ENCODE data around the gene ALPK1.

GRCh38 chr4:112426416-112426815, 129.2 kb downstream of the ALPK1 start:
- TF ChIP-seq TAF1 (IDR thresholded peaks at IDR 0.05; ENCODE audit: low read depth) (no peak), CEBPB (IDR thresholded peaks at IDR 0.05) (no peak), NFIC (IDR thresholded peaks at IDR 0.05) (no peak), TEAD4 (IDR thresholded peaks at IDR 0.05) (no peak), EP300 (IDR thresholded peaks at IDR 0.05; ENCODE audit: borderline replicate concordance) (no peak)

Data from Ishikawa (cell line).